Measurements from ENCODE around the gene USP26.
"Not testable (repeated sequence)": the region's sequence is repeated elsewhere in the genome, so short reads cannot be mapped to it uniquely, and the experiment has no call there.

Gene USP26

GRCh38 chrX:133018229-133018628 is 78.7 kb downstream of the USP26 start:
- DNase-seq (ENCODE audit: low read depth in 2 of 2): no peak

GRCh38 chrX:133007458-133007857 is 89.5 kb downstream of the USP26 start:
- DNase-seq (ENCODE audit: low read depth in 2 of 2): no peak

- DNase-seq (ENCODE audit: low read depth in 2 of 2): no peak
Measured at GRCh38 chrX:133005616-133006015, 91.3 kb downstream of the USP26 start.

GRCh38 chrX:133005042-133005441 is 91.9 kb downstream of the USP26 start:
- no peak for DNase-seq (ENCODE audit: low read depth in 2 of 2)

- DNase-seq (ENCODE audit: low read depth in 2 of 2): no peak
Measured at GRCh38 chrX:132999209-132999608, 97.7 kb downstream of the USP26 start.

GRCh38 chrX:132990835-132991234 is 106.1 kb downstream of the USP26 start:
- DNase-seq (ENCODE audit: low read depth in 2 of 2): no peak

- no peak for DNase-seq (ENCODE audit: low read depth in 2 of 2)
Measured at GRCh38 chrX:132986556-132986955, 110.4 kb downstream of the USP26 start.

- DNase-seq (ENCODE audit: low read depth in 2 of 2): no peak
Measured at GRCh38 chrX:132984058-132984650, 112.8 kb downstream of the USP26 start.

- no peak for DNase-seq (ENCODE audit: low read depth in 2 of 2)
Measured at GRCh38 chrX:132983496-132983895, 113.4 kb downstream of the USP26 start.

GRCh38 chrX:132980035-132980434 is 116.9 kb downstream of the USP26 start:
- not testable (repeated sequence) for DNase-seq (ENCODE audit: low read depth in 2 of 2)

All from activated CD8-positive, alpha-beta memory T cell treated with anti-CD3 and anti-CD28 coated beads for 4 hours (primary cell).